ENCODE results near the gene S100A12.

S100A12 gene

DNA sequence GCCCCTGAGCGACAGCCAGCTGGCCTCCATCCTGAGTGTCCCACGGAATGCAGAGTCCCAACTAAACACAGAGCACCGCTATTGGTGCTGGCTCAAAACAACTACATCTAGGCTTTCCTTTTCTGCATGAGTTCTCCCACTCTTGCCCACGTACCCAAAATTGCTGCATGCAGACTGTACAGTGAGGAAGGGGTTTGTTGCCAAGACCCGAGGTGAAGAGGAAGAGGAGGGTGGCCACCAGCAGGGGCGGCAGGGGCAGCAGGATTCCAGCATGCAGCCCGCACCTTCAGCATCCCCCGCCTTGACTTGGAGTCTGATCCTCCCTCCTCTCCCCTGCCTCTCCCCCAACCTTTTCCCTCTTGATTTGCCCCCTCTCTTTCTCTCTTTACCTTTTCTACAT is 9.7 kb downstream of the S100A12 start:
- TF ChIP-seq, protein P1, sequence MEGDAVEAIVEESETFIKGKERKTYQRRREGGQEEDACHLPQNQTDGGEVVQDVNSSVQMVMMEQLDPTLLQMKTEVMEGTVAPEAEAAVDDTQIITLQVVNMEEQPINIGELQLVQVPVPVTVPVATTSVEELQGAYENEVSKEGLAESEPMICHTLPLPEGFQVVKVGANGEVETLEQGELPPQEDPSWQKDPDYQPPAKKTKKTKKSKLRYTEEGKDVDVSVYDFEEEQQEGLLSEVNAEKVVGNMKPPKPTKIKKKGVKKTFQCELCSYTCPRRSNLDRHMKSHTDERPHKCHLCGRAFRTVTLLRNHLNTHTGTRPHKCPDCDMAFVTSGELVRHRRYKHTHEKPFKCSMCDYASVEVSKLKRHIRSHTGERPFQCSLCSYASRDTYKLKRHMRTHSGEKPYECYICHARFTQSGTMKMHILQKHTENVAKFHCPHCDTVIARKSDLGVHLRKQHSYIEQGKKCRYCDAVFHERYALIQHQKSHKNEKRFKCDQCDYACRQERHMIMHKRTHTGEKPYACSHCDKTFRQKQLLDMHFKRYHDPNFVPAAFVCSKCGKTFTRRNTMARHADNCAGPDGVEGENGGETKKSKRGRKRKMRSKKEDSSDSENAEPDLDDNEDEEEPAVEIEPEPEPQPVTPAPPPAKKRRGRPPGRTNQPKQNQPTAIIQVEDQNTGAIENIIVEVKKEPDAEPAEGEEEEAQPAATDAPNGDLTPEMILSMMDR (conservative IDR thresholded peaks at IDR 0.05; ENCODE audit: low read depth, low read length) = no peak
- no peaks in the 10 kb centered on the region for H3K4me1 ChIP-seq (ENCODE audit: low read depth, poor library complexity, severe bottlenecking)
- H2AFZ ChIP-seq (ENCODE audit: low read depth) = no peak overlapping the region
- H3K27me3 ChIP-seq (ENCODE audit: insufficient read depth, low read depth) = no peaks in the 10 kb centered on the region
- H3K9ac ChIP-seq = no peak overlapping the region
- no peak overlapping the region for H3K4me3 ChIP-seq (IDR thresholded peaks at IDR 0.05; ENCODE audit: insufficient read depth, low read depth, low read length)
- no peaks in the 10 kb centered on the region for H4K20me1 ChIP-seq (ENCODE audit: insufficient read depth)
- no peaks in the 10 kb centered on the region for H3K79me2 ChIP-seq (ENCODE audit: insufficient read depth, low read depth)
- H3K36me3 ChIP-seq (ENCODE audit: insufficient read depth) = no peaks in the 10 kb centered on the region
- H3K4me2 ChIP-seq = no peak overlapping the region
- no peak overlapping the region for H3K27ac ChIP-seq

DNA sequence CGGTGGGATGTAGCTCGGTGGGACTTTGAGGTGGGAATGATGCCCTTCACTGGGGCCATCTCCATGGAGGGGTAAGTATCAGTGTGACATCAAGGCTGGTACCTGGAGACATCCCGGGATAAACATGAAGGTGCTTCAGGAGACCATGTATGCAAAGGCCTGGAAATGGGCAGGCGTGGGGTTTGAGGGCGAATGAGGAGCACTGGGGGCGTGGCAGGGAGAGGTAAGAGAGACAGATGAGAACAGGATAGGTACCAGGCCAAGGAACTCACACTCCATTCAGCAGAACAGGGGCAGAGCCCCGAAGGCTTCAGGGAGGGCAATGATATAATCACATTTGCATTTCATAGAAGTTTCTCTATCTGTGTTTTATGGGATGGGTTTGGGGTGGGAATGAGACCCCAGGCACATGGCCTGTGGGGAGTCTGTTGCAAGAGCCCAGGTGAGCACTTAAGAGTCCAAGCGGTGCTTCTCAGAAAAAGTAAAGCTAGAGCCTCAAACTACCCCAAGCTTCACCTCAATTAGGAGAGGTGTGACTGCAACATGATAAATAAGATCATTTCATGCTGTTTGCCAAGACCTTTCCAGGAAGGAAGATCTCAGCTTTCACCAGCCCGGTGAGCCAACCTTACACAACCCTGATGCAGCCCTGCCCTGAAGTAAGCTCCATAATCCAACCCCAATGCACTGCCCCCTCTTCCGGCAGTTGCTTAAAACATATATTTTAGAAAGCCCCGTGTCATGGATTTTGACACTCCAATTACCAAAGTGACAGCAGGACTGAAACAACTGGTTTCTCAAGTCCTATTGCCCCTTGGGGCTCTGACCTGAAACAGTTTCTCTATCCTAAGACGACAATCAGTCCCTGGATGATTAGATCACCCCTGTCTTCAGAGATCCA is 10.4 kb downstream of the S100A12 start:
- Histone ChIP-seq H3K36me3 (ENCODE audit: insufficient read depth) (no peaks in the 10 kb centered on the region), H4K20me1 (ENCODE audit: insufficient read depth) (no peaks in the 10 kb centered on the region), H3K27ac (no peak overlapping the region), H3K4me2 (no peak overlapping the region), H3K4me3 (IDR thresholded peaks at IDR 0.05; ENCODE audit: insufficient read depth, low read depth, low read length) (no peak overlapping the region), H3K79me2 (ENCODE audit: insufficient read depth, low read depth) (no peaks in the 10 kb centered on the region), H2AFZ (ENCODE audit: low read depth) (no peak overlapping the region), H3K4me1 (ENCODE audit: low read depth, poor library complexity, severe bottlenecking) (no peaks in the 10 kb centered on the region), H3K27me3 (ENCODE audit: insufficient read depth, low read depth) (no peaks in the 10 kb centered on the region), H3K9ac (no peak overlapping the region)
- TF ChIP-seq, protein P1 (conservative IDR thresholded peaks at IDR 0.05; ENCODE audit: low read depth, low read length) = no peak

DNA sequence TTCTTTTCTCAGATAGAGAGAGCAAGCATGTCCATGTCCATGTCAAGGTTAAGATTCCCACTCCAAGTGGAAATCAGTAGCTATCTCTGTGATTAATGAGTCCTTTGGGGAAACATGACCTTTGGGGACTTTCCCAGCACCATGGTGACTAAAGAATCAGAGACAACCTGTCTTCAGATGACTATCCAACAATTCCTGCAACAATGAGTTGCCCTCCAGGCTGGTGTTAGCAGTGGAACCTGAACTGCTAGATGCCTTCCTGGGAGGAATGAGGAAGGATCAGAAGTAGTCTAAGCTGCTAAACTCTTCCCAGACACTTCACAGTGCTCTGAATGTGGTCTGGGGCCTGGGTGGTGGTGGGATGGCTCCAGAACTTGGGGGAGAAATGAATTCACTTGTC is 11.3 kb downstream of the S100A12 start:
- H4K20me1 ChIP-seq (ENCODE audit: insufficient read depth) = no peaks in the 10 kb centered on the region
- no peak overlapping the region for H3K4me2 ChIP-seq
- H3K27me3 ChIP-seq (ENCODE audit: insufficient read depth, low read depth) = no peaks in the 10 kb centered on the region
- H3K36me3 ChIP-seq (ENCODE audit: insufficient read depth) = no peaks in the 10 kb centered on the region
- H2AFZ ChIP-seq (ENCODE audit: low read depth) = no peak overlapping the region
- no peak overlapping the region for H3K4me3 ChIP-seq (IDR thresholded peaks at IDR 0.05; ENCODE audit: insufficient read depth, low read depth, low read length)
- no peaks in the 10 kb centered on the region for H3K79me2 ChIP-seq (ENCODE audit: insufficient read depth, low read depth)
- TF ChIP-seq, protein P1 (conservative IDR thresholded peaks at IDR 0.05; ENCODE audit: low read depth, low read length) = no peak
- H3K9ac ChIP-seq = no peak overlapping the region
- no peak overlapping the region for H3K27ac ChIP-seq
- H3K4me1 ChIP-seq (ENCODE audit: low read depth, poor library complexity, severe bottlenecking) = no peaks in the 10 kb centered on the region

DNA sequence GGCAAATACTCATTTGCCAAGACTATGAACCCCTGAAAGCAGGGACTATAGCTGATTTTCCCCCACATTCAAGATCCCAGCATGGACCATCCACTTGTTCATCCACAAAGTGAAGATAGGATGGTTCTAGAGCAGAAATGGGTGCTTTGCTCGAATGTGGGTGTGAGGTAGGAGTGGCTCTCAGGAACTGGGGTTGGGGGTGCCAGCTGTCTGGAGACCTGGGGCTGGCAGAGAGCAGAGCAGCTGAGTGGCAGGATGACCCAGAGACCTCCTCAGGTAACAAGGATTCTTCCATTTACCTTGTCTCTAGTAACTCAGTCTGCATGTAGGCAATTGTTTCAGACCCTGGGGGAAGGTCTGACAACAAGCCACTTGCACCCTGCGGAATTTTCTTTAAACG is 11.8 kb downstream of the S100A12 start:
- H2AFZ ChIP-seq (ENCODE audit: low read depth) = no peak overlapping the region
- no peaks in the 10 kb centered on the region for H3K27me3 ChIP-seq (ENCODE audit: insufficient read depth, low read depth)
- TF ChIP-seq, protein P1 (conservative IDR thresholded peaks at IDR 0.05; ENCODE audit: low read depth, low read length) = no peak
- no peaks in the 10 kb centered on the region for H3K4me1 ChIP-seq (ENCODE audit: low read depth, poor library complexity, severe bottlenecking)
- H4K20me1 ChIP-seq (ENCODE audit: insufficient read depth) = no peaks in the 10 kb centered on the region
- H3K4me2 ChIP-seq = no peak overlapping the region
- H3K36me3 ChIP-seq (ENCODE audit: insufficient read depth) = no peaks in the 10 kb centered on the region
- no peak overlapping the region for H3K4me3 ChIP-seq (IDR thresholded peaks at IDR 0.05; ENCODE audit: insufficient read depth, low read depth, low read length)
- H3K79me2 ChIP-seq (ENCODE audit: insufficient read depth, low read depth) = no peaks in the 10 kb centered on the region
- H3K9ac ChIP-seq = no peak overlapping the region
- no peak overlapping the region for H3K27ac ChIP-seq
